ENCODE results near the gene VSX1. TPM values are rescaled to one million over a fixed set of nuclear protein-coding genes. Genes with fewer than 3 reads are reported as not detected.
A peak's percentile ranks its signal among the peaks of the same experiment; 100 is the strongest.

The VSX1 gene
- total RNA-seq, 1 donor: not detected

- TF ChIP-seq CTCF (IDR thresholded peaks at IDR 0.05; ENCODE audit: extremely low read depth, low read depth, low read length): no peak
- Histone ChIP-seq H2AFZ (ENCODE audit: low read length) (no peak overlapping the region), H3K27me3 (ENCODE audit: insufficient read depth, low read length) (no peaks in the 10 kb centered on the region), H3K36me3 (ENCODE audit: insufficient read depth, low read length) (no peaks in the 10 kb centered on the region), H3K9me3 (ENCODE audit: low read depth, low read length) (no peaks in the 10 kb centered on the region), H3K4me2 (ENCODE audit: insufficient read depth, low read length) (no peak overlapping the region), H3K4me1 (ENCODE audit: insufficient read depth, low read length) (peaks cover 4% of the 10 kb centered on the region), H3K4me3 (ENCODE audit: insufficient read depth, low read length) (no peak overlapping the region), H4K20me1 (ENCODE audit: insufficient read depth, low read length) (no peaks in the 10 kb centered on the region), H3K27ac (ENCODE audit: low read depth, low read length) (no peak overlapping the region), H3K79me2 (ENCODE audit: insufficient read depth, low read length) (no peaks in the 10 kb centered on the region)
- no peak for DNase-seq (ENCODE audit: insufficient read length, low spot score, missing footprints)
Observed at GRCh38 chr20:25033924-25034300, 48.0 kb downstream of the VSX1 start.

GRCh38 chr20:25033265-25033923 is 48.5 kb downstream of the VSX1 start:
- Histone ChIP-seq H3K36me3 (ENCODE audit: insufficient read depth, low read length) (no peaks in the 10 kb centered on the region), H3K27me3 (ENCODE audit: insufficient read depth, low read length) (no peaks in the 10 kb centered on the region), H4K20me1 (ENCODE audit: insufficient read depth, low read length) (no peaks in the 10 kb centered on the region), H3K4me3 (ENCODE audit: insufficient read depth, low read length) (no peak overlapping the region), H3K27ac (ENCODE audit: low read depth, low read length) (no peak overlapping the region), H3K4me2 (ENCODE audit: insufficient read depth, low read length) (no peak overlapping the region), H3K4me1 (ENCODE audit: insufficient read depth, low read length) (peaks cover 4% of the 10 kb centered on the region), H3K79me2 (ENCODE audit: insufficient read depth, low read length) (no peaks in the 10 kb centered on the region), H3K9me3 (ENCODE audit: low read depth, low read length) (no peaks in the 10 kb centered on the region), H2AFZ (ENCODE audit: low read length) (peak overlapping the region; percentile 37)
- TF ChIP-seq CTCF (IDR thresholded peaks at IDR 0.05; ENCODE audit: extremely low read depth, low read depth, low read length): no peak
- no peak for DNase-seq (ENCODE audit: insufficient read length, low spot score, missing footprints)

DNA sequence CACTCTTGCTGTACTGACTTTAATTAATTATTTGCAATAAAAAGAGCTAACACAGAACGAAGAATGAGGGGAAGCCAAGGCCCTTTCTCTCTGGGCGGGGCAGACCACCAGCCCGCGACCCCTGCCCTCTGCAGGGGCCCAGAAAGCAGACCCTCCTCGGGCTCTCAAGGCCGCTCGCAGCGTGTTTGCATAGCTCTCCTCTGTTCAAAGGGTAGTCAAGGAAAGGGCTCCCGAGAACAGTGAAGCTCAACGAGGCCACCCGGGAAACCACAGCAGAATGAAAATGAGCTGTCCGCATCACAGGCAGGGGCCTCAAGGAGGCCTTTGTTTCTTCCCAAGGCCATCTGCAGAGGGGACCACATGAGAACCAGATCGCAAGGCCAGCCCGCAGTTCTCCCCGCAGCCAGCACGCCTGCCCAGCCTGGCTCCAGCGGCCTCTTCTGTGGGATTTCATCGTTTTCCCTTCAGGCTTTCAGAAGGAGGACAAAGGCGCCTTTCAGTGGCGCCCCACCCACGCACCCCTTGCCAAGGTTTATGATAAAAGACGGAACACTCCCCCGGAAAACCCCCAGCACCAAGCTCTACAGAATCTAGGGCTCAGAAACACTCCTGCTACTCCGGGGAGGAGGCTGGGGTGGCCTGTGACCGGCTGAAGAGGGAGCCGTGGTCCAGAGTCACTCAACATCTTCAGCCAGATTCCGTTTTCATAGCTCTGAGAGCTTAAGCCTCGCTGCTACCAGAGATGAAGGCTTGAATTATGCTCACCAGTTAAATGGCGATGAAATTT is 49.3 kb downstream of the VSX1 start:
- Histone ChIP-seq H3K36me3 (ENCODE audit: insufficient read depth, low read length) (no peaks in the 10 kb centered on the region), H3K9me3 (ENCODE audit: low read depth, low read length) (no peaks in the 10 kb centered on the region), H4K20me1 (ENCODE audit: insufficient read depth, low read length) (no peaks in the 10 kb centered on the region), H3K79me2 (ENCODE audit: insufficient read depth, low read length) (no peaks in the 10 kb centered on the region), H3K4me3 (ENCODE audit: insufficient read depth, low read length) (no peak overlapping the region), H3K27me3 (ENCODE audit: insufficient read depth, low read length) (no peaks in the 10 kb centered on the region), H3K27ac (ENCODE audit: low read depth, low read length) (no peak overlapping the region), H3K4me1 (ENCODE audit: insufficient read depth, low read length) (no peaks in the 10 kb centered on the region), H2AFZ (ENCODE audit: low read length) (peak overlapping the region; percentile 37), H3K4me2 (ENCODE audit: insufficient read depth, low read length) (peak overlapping the region; percentile 19)
- no peak for DNase-seq (ENCODE audit: insufficient read length, low spot score, missing footprints)
- TF ChIP-seq CTCF (IDR thresholded peaks at IDR 0.05; ENCODE audit: extremely low read depth, low read depth, low read length): no peak

GRCh38 chr20:25032065-25032477 is 49.9 kb downstream of the VSX1 start:
- no peak overlapping the region for H3K4me2 ChIP-seq (ENCODE audit: insufficient read depth, low read length)

More at GRCh38 chr20:25032065-25032477, 49.9 kb downstream of the VSX1 start:
- H2AFZ ChIP-seq (ENCODE audit: low read length): no peak overlapping the region
- no peaks in the 10 kb centered on the region for H4K20me1 ChIP-seq (ENCODE audit: insufficient read depth, low read length)
- no peak for TF ChIP-seq CTCF (IDR thresholded peaks at IDR 0.05; ENCODE audit: extremely low read depth, low read depth, low read length)
- H3K4me3 ChIP-seq (ENCODE audit: insufficient read depth, low read length): no peak overlapping the region
- H3K79me2 ChIP-seq (ENCODE audit: insufficient read depth, low read length): no peaks in the 10 kb centered on the region
- H3K4me1 ChIP-seq (ENCODE audit: insufficient read depth, low read length): no peaks in the 10 kb centered on the region
- no peak overlapping the region for H3K27ac ChIP-seq (ENCODE audit: low read depth, low read length)
- no peaks in the 10 kb centered on the region for H3K27me3 ChIP-seq (ENCODE audit: insufficient read depth, low read length)
- H3K9me3 ChIP-seq (ENCODE audit: low read depth, low read length): no peaks in the 10 kb centered on the region
- H3K36me3 ChIP-seq (ENCODE audit: insufficient read depth, low read length): no peaks in the 10 kb centered on the region
- DNase-seq (ENCODE audit: insufficient read length, low spot score, missing footprints): no peak
